SK-N-SH treated with all-trans-retinoic acid at 6 μM for 48 hours (cell line): ENCODE data around the gene GRIN1.

ENCODE experiments used
- CSDC2 ChIP-seq: fragments of 250-450 bp; sonication (Bioruptor Pico); IDR thresholded peaks from 2 replicates; pipeline ENCODE4 v1.5.0; 2020; ENCODE audit warnings: mild to moderate bottlenecking, moderate library complexity
- ESRRG ChIP-seq: fragments of 250-450 bp; sonication (Bioruptor Pico); IDR thresholded peaks from 2 replicates; pipeline ENCODE4 v1.6.1; 2021; ENCODE audit warnings: mild to moderate bottlenecking
- OSR1 ChIP-seq: fragments of 250-450 bp; sonication (Bioruptor Pico); IDR thresholded peaks from 2 replicates; pipeline ENCODE4 v1.8.0; 2022; ENCODE audit warnings: moderate library complexity, mild to moderate bottlenecking, inconsistent platforms
- RARB ChIP-seq: fragments of 250-450 bp; sonication (Bioruptor Pico); IDR thresholded peaks from 2 replicates; pipeline ENCODE4 v1.8.0; 2021; ENCODE audit warnings: mild to moderate bottlenecking, moderate library complexity
- ZC3H10 ChIP-seq: fragments of 250-450 bp; sonication (Bioruptor Pico); IDR thresholded peaks from 2 replicates; pipeline ENCODE4 v1.5.1; 2021; ENCODE audit warnings: mild to moderate bottlenecking, moderate library complexity
- ZFP3 ChIP-seq: fragments of 250-450 bp; sonication (Bioruptor Pico); IDR thresholded peaks from 2 replicates; pipeline ENCODE4 v1.5.0; 2020; ENCODE audit warnings: mild to moderate bottlenecking, moderate library complexity
- ZFP30 ChIP-seq: fragments of 450-650 bp; formaldehyde crosslinking; IDR thresholded peaks from 2 replicates; pipeline ENCODE4 v1.5.0; 2022; ENCODE audit warnings: mild to moderate bottlenecking, moderate library complexity
- TF ChIP-seq, protein P1 (sequence below): fragments of 250-450 bp; sonication (Bioruptor Pico); IDR thresholded peaks from 2 replicates; pipeline ENCODE4 v1.8.0; 2021; ENCODE audit warnings: low read depth, mild to moderate bottlenecking, moderate library complexity, borderline replicate concordance
- TF ChIP-seq, protein P2 (sequence below): fragments of 250-450 bp; sonication (Bioruptor Pico); IDR thresholded peaks from 2 replicates; pipeline ENCODE4 v1.5.1; 2020; ENCODE audit warnings: low read depth, mild to moderate bottlenecking, moderate library complexity
- TF ChIP-seq, protein P3 (sequence below): fragments of 250-450 bp; sonication (Bioruptor Pico); IDR thresholded peaks from 2 replicates; pipeline ENCODE4 v1.8.0; 2020; ENCODE audit warnings: mild to moderate bottlenecking, moderate library complexity, borderline replicate concordance

DNA sequence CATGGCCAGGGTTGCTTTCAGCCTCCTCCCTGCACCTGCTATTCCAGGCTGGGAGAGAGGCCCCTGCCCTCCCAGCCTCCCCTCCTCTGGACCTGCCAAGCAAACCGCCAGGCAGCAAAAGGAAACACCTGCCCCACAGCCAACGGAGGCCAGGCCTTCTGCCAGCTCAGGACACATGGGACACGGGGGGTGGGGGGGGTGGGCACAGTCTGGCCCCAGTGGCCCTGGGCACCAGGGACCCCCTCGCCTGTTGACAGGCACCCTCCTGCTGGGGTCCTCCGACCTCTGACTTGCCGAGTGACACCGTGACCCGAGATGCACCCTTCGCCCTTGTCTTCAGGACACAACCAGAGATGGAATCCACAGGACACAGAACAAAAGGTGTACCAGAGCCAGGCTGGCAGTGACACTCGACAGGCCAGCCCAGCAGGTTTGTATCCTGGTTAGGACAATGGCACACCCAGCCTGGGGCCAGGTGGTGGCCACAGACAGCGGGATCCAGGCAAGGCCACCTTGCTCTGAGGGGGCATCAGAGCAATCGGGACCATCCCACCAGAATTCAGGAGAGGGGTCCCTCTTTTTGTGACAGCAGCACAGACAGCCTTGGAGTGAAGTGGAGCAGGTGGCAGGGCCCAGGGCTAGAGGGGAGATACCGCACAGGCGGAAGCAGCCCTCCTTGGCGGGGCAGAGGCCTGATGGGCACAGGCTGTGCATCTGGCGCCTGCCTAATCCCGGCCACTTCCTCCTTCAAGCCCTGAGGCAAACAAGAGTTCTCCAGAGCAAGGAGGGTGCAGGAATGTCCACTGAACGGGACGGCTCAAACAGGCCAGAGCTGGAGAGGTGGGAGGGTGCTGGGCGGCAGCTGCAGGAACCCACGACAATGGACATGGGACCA lies 34.2 kb downstream of the GRIN1 start:
- TF ChIP-seq ESRRG (CRISPR knock-in tag) (no peak), CSDC2 (CRISPR knock-in tag) (no peak), OSR1 (CRISPR knock-in tag) (no peak), ZFP30 (CRISPR knock-in tag) (no peak), ZC3H10 (CRISPR knock-in tag) (no peak), ZFP3 (no peak), RARB (CRISPR knock-in tag) (no peak)
- TF ChIP-seq, protein P1, sequence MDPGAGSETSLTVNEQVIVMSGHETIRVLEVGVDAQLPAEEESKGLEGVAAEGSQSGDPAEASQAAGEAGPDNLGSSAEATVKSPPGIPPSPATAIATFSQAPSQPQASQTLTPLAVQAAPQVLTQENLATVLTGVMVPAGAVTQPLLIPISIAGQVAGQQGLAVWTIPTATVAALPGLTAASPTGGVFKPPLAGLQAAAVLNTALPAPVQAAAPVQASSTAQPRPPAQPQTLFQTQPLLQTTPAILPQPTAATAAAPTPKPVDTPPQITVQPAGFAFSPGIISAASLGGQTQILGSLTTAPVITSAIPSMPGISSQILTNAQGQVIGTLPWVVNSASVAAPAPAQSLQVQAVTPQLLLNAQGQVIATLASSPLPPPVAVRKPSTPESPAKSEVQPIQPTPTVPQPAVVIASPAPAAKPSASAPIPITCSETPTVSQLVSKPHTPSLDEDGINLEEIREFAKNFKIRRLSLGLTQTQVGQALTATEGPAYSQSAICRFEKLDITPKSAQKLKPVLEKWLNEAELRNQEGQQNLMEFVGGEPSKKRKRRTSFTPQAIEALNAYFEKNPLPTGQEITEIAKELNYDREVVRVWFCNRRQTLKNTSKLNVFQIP (CRISPR knock-in tag): no peak
- TF ChIP-seq, protein P2, sequence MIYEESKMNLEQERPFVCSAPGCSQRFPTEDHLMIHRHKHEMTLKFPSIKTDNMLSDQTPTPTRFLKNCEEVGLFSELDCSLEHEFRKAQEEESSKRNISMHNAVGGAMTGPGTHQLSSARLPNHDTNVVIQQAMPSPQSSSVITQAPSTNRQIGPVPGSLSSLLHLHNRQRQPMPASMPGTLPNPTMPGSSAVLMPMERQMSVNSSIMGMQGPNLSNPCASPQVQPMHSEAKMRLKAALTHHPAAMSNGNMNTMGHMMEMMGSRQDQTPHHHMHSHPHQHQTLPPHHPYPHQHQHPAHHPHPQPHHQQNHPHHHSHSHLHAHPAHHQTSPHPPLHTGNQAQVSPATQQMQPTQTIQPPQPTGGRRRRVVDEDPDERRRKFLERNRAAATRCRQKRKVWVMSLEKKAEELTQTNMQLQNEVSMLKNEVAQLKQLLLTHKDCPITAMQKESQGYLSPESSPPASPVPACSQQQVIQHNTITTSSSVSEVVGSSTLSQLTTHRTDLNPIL (CRISPR knock-in tag): no peak
- TF ChIP-seq, protein P3, sequence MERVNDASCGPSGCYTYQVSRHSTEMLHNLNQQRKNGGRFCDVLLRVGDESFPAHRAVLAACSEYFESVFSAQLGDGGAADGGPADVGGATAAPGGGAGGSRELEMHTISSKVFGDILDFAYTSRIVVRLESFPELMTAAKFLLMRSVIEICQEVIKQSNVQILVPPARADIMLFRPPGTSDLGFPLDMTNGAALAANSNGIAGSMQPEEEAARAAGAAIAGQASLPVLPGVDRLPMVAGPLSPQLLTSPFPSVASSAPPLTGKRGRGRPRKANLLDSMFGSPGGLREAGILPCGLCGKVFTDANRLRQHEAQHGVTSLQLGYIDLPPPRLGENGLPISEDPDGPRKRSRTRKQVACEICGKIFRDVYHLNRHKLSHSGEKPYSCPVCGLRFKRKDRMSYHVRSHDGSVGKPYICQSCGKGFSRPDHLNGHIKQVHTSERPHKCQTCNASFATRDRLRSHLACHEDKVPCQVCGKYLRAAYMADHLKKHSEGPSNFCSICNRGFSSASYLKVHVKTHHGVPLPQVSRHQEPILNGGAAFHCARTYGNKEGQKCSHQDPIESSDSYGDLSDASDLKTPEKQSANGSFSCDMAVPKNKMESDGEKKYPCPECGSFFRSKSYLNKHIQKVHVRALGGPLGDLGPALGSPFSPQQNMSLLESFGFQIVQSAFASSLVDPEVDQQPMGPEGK (CRISPR knock-in tag): no peak
